ENCODE measurements around the gene PLAC8L1.

- TF ChIP-seq, protein P1, sequence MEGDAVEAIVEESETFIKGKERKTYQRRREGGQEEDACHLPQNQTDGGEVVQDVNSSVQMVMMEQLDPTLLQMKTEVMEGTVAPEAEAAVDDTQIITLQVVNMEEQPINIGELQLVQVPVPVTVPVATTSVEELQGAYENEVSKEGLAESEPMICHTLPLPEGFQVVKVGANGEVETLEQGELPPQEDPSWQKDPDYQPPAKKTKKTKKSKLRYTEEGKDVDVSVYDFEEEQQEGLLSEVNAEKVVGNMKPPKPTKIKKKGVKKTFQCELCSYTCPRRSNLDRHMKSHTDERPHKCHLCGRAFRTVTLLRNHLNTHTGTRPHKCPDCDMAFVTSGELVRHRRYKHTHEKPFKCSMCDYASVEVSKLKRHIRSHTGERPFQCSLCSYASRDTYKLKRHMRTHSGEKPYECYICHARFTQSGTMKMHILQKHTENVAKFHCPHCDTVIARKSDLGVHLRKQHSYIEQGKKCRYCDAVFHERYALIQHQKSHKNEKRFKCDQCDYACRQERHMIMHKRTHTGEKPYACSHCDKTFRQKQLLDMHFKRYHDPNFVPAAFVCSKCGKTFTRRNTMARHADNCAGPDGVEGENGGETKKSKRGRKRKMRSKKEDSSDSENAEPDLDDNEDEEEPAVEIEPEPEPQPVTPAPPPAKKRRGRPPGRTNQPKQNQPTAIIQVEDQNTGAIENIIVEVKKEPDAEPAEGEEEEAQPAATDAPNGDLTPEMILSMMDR (IDR thresholded peaks at IDR 0.05) = no peak
- TF ChIP-seq POLR2AphosphoS5 (IDR thresholded peaks at IDR 0.05; ENCODE audit: low read depth, low read length) (no peak), CHD2 (IDR thresholded peaks at IDR 0.05; ENCODE audit: low read length, partially characterized antibody) (no peak), EP300 (IDR thresholded peaks at IDR 0.05; ENCODE audit: borderline replicate concordance in 1 of 2, low read depth in 1 of 2, low read length in 1 of 2) (no peak), YY1 (IDR thresholded peaks at IDR 0.05; ENCODE audit: low read depth) (no peak), RXRA (IDR thresholded peaks at IDR 0.05; ENCODE audit: borderline replicate concordance, low read depth) (no peak), RFX5 (IDR thresholded peaks at IDR 0.05; ENCODE audit: low read length) (no peak)
These were observed 34.2 kb downstream of the PLAC8L1 start for GRCh38 chr5:146071171-146071570.

Data from SK-N-SH (cell line).